K562 (cell line): Measurements from ENCODE around the gene ARHGAP25. TPM values are rescaled to one million over a fixed set of nuclear protein-coding genes. Genes with fewer than 3 reads are reported as not detected.
A peak's percentile ranks its signal among the peaks of the same experiment; 100 is the strongest.

Experiments
- ADNP ChIP-seq: fragments of 200-800 bp; sonication (Bioruptor generic); IDR thresholded peaks from 2 replicates; pipeline ENCODE4 v1.6.1; 2016; ENCODE audit warnings: missing genetic modification characterization, missing compliant biosample characterization
- ATF2 ChIP-seq: sonication (generic); formaldehyde crosslinking; IDR thresholded peaks from 2 replicates; pipeline ENCODE4 v1.8.1; 2022; ENCODE audit warnings: missing genetic modification reagents
- ATF4 ChIP-seq: fragments of 450-650 bp; formaldehyde crosslinking; IDR thresholded peaks from 2 replicates; pipeline ENCODE4 v1.4.0; 2022; ENCODE audit warnings: mild to moderate bottlenecking, moderate library complexity
- CAMTA2 ChIP-seq: fragments of 250-450 bp; sonication (Bioruptor Pico); conservative IDR thresholded peaks from 2 replicates; pipeline ENCODE4 v1.5.1; 2022
- CBFA2T2 ChIP-seq: fragments of 450-650 bp; conservative IDR thresholded peaks from 2 replicates; pipeline ENCODE4 v1.6.1; 2017; ENCODE audit warnings: mild to moderate bottlenecking
- CBX2 ChIP-seq: fragments of 200-600 bp; sonication (generic); IDR thresholded peaks from one replicate; pipeline ENCODE4 v1.6.1; 2012; ENCODE audit warnings: mild to moderate bottlenecking, low read length, inconsistent platforms; ENCODE audit not compliant: insufficient read depth, poor library complexity, severe bottlenecking
- CSDE1 ChIP-seq, 2 experiments: fragments of 450-650 bp; IDR thresholded peaks; 2 replicates each; pipeline ENCODE4 v1.6.1; 2016; ENCODE audit warnings: mild to moderate bottlenecking in 1 of 2
- CXXC5 ChIP-seq: fragments of 250-450 bp; sonication (Bioruptor Pico); IDR thresholded peaks from 2 replicates; pipeline ENCODE4 v1.8.0; 2022; ENCODE audit warnings: inconsistent platforms, mild to moderate bottlenecking, moderate library complexity
- E2F4 ChIP-seq: sonication (generic); formaldehyde crosslinking; IDR thresholded peaks from 2 replicates; pipeline ENCODE4 v1.8.0; 2022; ENCODE audit warnings: mild to moderate bottlenecking, low read depth, missing genetic modification reagents
- E2F5 ChIP-seq: sonication (generic); formaldehyde crosslinking; IDR thresholded peaks from 2 replicates; pipeline ENCODE4 v1.8.0; 2022; ENCODE audit warnings: mild to moderate bottlenecking, missing genetic modification reagents
- ETV6 ChIP-seq, 3 experiments: fragments of 150-350 bp in 1 of 3; sonication (generic) in 1 of 3; formaldehyde crosslinking in 1 of 3; IDR thresholded peaks; 2 replicates each; pipeline versions ENCODE4 v1.6.1 to v1.8.0; 2014 to 2022; ENCODE audit warnings: borderline replicate concordance in 2 of 3, low read depth in 2 of 3, antibody characterized with exemption in 1 of 3, low read length in 1 of 3, mild to moderate bottlenecking in 1 of 3, missing genetic modification reagents in 1 of 3
- HNRNPK ChIP-seq: fragments of 200-400 bp; formaldehyde crosslinking; IDR thresholded peaks from one replicate; pipeline ENCODE4 v1.6.1; 2018; ENCODE audit warnings: mild to moderate bottlenecking, low read depth, low read length; ENCODE audit not compliant: poor library complexity, severe bottlenecking
- HOXB6 ChIP-seq: fragments of 250-450 bp; sonication (Bioruptor Pico); IDR thresholded peaks from 2 replicates; pipeline ENCODE4 v1.5.1; 2022; ENCODE audit warnings: mild to moderate bottlenecking, borderline replicate concordance
- KDM4B ChIP-seq, 2 experiments: fragments of 450-650 bp in 1 of 2; sonication (generic) in 1 of 2; IDR thresholded peaks; 2 replicates each; pipeline ENCODE4 v1.6.1; 2016 to 2017; ENCODE audit warnings: borderline replicate concordance in 2 of 2, antibody characterized with exemption in 1 of 2, low read depth in 1 of 2, mild to moderate bottlenecking in 1 of 2
- L3MBTL2 ChIP-seq: fragments of 450-650 bp; IDR thresholded peaks from 2 replicates; pipeline ENCODE4 v1.6.1; 2016; ENCODE audit warnings: mild to moderate bottlenecking, moderate library complexity
- MAFG ChIP-seq: fragments of 450-650 bp; conservative IDR thresholded peaks from 2 replicates; pipeline ENCODE4 v1.6.1; 2016; ENCODE audit warnings: missing genetic modification characterization, missing compliant biosample characterization
- MBD2 ChIP-seq: sonication (generic); IDR thresholded peaks from 2 replicates; pipeline ENCODE4 v1.6.1; 2016; ENCODE audit warnings: low read depth, borderline replicate concordance
- MCM5 ChIP-seq: fragments of 450-650 bp; IDR thresholded peaks from 2 replicates; pipeline ENCODE4 v1.6.1; 2016; ENCODE audit warnings: low read depth
- MTA2 ChIP-seq: fragments of 450-650 bp; IDR thresholded peaks from 2 replicates; pipeline ENCODE4 v1.6.1; 2016; ENCODE audit warnings: low read depth
- NCOA1 ChIP-seq: fragments of 450-650 bp; IDR thresholded peaks from 2 replicates; pipeline ENCODE4 v1.6.1; 2016; ENCODE audit warnings: low read depth
- PML ChIP-seq: IDR thresholded peaks from 2 replicates; pipeline ENCODE4 v1.6.1; 2012; ENCODE audit warnings: low read length, inconsistent platforms
- POLR2A ChIP-seq: fragments of 450-650 bp; conservative IDR thresholded peaks from 2 replicates; pipeline ENCODE4 v1.6.1; 2016
- RB1 ChIP-seq: fragments of 450-650 bp; IDR thresholded peaks from 2 replicates; pipeline ENCODE4 v1.6.1; 2017; ENCODE audit warnings: low read depth, mild to moderate bottlenecking
- RBM25 ChIP-seq: fragments of 200-400 bp; formaldehyde crosslinking; IDR thresholded peaks from 2 replicates; pipeline ENCODE4 v1.6.1; 2018; ENCODE audit warnings: low read length, low read depth, moderate library complexity; ENCODE audit not compliant: severe bottlenecking
- SPI1 ChIP-seq: IDR thresholded peaks from 2 replicates; pipeline ENCODE4 v1.6.1; 2011; ENCODE audit warnings: low read depth, low read length, control low read depth, borderline replicate concordance
- SREBF1 ChIP-seq: fragments of 150-350 bp; IDR thresholded peaks from 2 replicates; pipeline ENCODE4 v1.6.1; 2014; ENCODE audit warnings: antibody characterized with exemption, low read depth, low read length, borderline replicate concordance
- ZNF12 ChIP-seq: sonication (generic); formaldehyde crosslinking; IDR thresholded peaks from 2 replicates; pipeline ENCODE4 v1.4.0; 2020; ENCODE audit warnings: mild to moderate bottlenecking, missing genetic modification reagents
- ZNF830 ChIP-seq: fragments of 250-450 bp; sonication (Bioruptor Pico); IDR thresholded peaks from 2 replicates; pipeline ENCODE4 v1.5.0; 2021; ENCODE audit warnings: mild to moderate bottlenecking
- polyA plus RNA-seq, 8 experiments: library from polyadenylated mRNA; depleted of rRNA in 4 of 8; stranded (reverse) in 5 of 8; unstranded in 3 of 8; fragments of >200 nt; fragmentation: Nextera tagmentation in 2 of 8; fragmentation: Illumina TruSeq in 1 of 8; extraction: Ambion mirVana in 2 of 8; extraction: Trizol in 1 of 8; gene quantifications; 2 replicates each; pipeline versions ENCODE4 v1.2.1 to v1.2.3, GENCODE V29; 2011 to 2014; ENCODE audit warnings: inconsistent platforms in 1 of 8, missing spikeins in 1 of 8
- total RNA-seq, 7 experiments: library from RNA; depleted of rRNA in 6 of 7; stranded (reverse); fragments of >200 nt in 6 of 7; fragmentation: Illumina TruSeq in 2 of 7; extraction: Trizol in 2 of 7; gene quantifications; 2 replicates each; pipeline versions ENCODE4 v1.2.1 to v1.2.3, GENCODE V29; 2011 to 2021; ENCODE audit warnings: low replicate concordance in 1 of 7

ARHGAP25 gene
- total and polyA plus RNA-seq, 9 of the 15 experiments (the other 6 are each of a cell fraction or from before 2014, with no cell fraction given), result 4.9 to 14.8 (median 10.7) TPM

- TF ChIP-seq ADNP, result peak; percentile 70
- TF ChIP-seq L3MBTL2, result peak; percentile 49; the same call in 1 of the 2 replicates
- TF ChIP-seq ZNF12, result no peak
- no peak for TF ChIP-seq SPI1
- TF ChIP-seq KDM4B (IDR thresholded peaks at IDR 0.05; ENCODE audit: borderline replicate concordance in 2 of 2, low read depth in 1 of 2), result no peak
- peak; percentile 70 for TF ChIP-seq CBFA2T2
- TF ChIP-seq CXXC5, result peak; percentile 35
- TF ChIP-seq MBD2, result peak; percentile 23; the same call in 1 of the 2 replicates
- no peak for TF ChIP-seq ATF2 (CRISPR knock-in tag)
- no peak for TF ChIP-seq ETV6 (IDR thresholded peaks at IDR 0.05; ENCODE audit: borderline replicate concordance in 1 of 2, low read depth in 2 of 2, low read length in 1 of 2)
- no peak for TF ChIP-seq ETV6 (CRISPR knock-in tag; IDR thresholded peaks at IDR 0.05; ENCODE audit: borderline replicate concordance)
- TF ChIP-seq SREBF1, result no peak
- TF ChIP-seq E2F4 (CRISPR knock-in tag), result no peak
- TF ChIP-seq ZNF830 (CRISPR knock-in tag), result no peak
- TF ChIP-seq CAMTA2 (CRISPR knock-in tag), result no peak
- no peak for TF ChIP-seq ATF4 (CRISPR knock-in tag)
- no peak for TF ChIP-seq CBX2
- no peak for TF ChIP-seq POLR2A
- no peak for TF ChIP-seq MCM5
- peak; percentile 47; the same call in 1 of the 2 replicates for TF ChIP-seq PML
- no peak for TF ChIP-seq MAFG
- 0 out of 2 replicates have a peak, but pooled peaks have one; percentile 48 for TF ChIP-seq NCOA1
- TF ChIP-seq RB1, result no peak
- 0 out of 2 replicates have a peak, but pooled peaks have one; percentile 37 for TF ChIP-seq MTA2
- no peak for TF ChIP-seq RBM25
- no peak for TF ChIP-seq CSDE1 (IDR thresholded peaks at IDR 0.05)
- no peak for TF ChIP-seq HNRNPK
- TF ChIP-seq E2F5, result no peak
- no peak for TF ChIP-seq HOXB6 (CRISPR knock-in tag)
These were observed 115.0 kb downstream of the ARHGAP25 start (continued) for GRCh38 chr2:68849579-68850030.
